Measurements from ENCODE around the gene PPP2R3A.
"Not testable (repeated sequence)": the region's sequence is repeated elsewhere in the genome, so short reads cannot be mapped to it uniquely, and the experiment has no call there.

Gene PPP2R3A

DNA sequence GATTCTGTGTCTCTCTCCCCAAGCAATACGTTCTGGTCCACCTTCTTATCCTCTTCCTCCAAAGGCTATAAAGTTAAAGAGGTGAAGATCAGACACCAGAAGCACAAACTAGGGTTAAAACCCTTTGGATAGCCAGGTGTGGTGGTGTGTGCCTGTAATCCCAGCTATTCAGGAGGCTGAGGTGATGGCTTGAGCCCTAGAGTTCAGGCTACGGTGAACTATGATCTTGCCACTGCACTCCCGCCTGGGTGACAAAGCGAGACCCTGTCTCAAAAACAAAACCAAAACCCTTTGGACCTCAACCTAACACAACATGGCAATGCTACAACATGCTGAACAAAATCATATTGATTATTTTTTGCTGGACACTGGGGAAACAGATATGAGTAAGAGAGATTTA is 187.4 kb downstream of the PPP2R3A start:
- TF ChIP-seq, protein P1, sequence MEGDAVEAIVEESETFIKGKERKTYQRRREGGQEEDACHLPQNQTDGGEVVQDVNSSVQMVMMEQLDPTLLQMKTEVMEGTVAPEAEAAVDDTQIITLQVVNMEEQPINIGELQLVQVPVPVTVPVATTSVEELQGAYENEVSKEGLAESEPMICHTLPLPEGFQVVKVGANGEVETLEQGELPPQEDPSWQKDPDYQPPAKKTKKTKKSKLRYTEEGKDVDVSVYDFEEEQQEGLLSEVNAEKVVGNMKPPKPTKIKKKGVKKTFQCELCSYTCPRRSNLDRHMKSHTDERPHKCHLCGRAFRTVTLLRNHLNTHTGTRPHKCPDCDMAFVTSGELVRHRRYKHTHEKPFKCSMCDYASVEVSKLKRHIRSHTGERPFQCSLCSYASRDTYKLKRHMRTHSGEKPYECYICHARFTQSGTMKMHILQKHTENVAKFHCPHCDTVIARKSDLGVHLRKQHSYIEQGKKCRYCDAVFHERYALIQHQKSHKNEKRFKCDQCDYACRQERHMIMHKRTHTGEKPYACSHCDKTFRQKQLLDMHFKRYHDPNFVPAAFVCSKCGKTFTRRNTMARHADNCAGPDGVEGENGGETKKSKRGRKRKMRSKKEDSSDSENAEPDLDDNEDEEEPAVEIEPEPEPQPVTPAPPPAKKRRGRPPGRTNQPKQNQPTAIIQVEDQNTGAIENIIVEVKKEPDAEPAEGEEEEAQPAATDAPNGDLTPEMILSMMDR (IDR thresholded peaks at IDR 0.05; ENCODE audit: borderline replicate concordance, insufficient read depth, low read depth, low read length): no peak
- no peak overlapping the region for H3K4me3 ChIP-seq (ENCODE audit: low read depth, low read length)

DNA sequence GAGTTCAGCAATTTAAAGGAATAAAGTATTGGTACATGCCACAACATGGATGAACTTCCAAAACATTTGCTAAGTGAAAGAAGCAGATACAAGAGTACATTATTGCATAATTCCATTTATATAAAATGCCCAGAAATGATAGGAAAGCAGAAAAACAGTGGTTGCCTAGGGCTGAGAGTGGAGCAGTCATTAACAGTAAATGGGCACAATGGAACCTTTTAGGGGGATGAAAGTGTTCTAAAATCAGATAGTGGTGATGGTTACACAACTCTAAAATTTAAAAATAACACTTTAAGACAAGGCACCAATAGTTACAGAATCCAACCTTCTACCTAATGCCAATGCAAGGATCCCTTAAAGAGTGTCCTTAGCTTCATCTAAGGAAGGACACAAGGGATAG is 196.0 kb downstream of the PPP2R3A start:
- H3K4me3 ChIP-seq (ENCODE audit: low read depth, low read length): no peak overlapping the region
- TF ChIP-seq, protein P1 (IDR thresholded peaks at IDR 0.05; ENCODE audit: borderline replicate concordance, insufficient read depth, low read depth, low read length): no peak

- TF ChIP-seq, protein P1 (IDR thresholded peaks at IDR 0.05; ENCODE audit: borderline replicate concordance, insufficient read depth, low read depth, low read length): no peak
- no peak overlapping the region for H3K4me3 ChIP-seq (ENCODE audit: low read depth, low read length)
Observed at GRCh38 chr3:136162322-136162721, 196.8 kb downstream of the PPP2R3A start.

- not testable (repeated sequence) for H3K4me3 ChIP-seq (ENCODE audit: low read depth, low read length)
Observed at GRCh38 chr3:136163607-136164006, 198.1 kb downstream of the PPP2R3A start.

- no peak overlapping the region for H3K4me3 ChIP-seq (ENCODE audit: low read depth, low read length)
- TF ChIP-seq, protein P1 (IDR thresholded peaks at IDR 0.05; ENCODE audit: borderline replicate concordance, insufficient read depth, low read depth, low read length): no peak
Observed at GRCh38 chr3:136166507-136166906, 201.0 kb downstream of the PPP2R3A start.

DNA sequence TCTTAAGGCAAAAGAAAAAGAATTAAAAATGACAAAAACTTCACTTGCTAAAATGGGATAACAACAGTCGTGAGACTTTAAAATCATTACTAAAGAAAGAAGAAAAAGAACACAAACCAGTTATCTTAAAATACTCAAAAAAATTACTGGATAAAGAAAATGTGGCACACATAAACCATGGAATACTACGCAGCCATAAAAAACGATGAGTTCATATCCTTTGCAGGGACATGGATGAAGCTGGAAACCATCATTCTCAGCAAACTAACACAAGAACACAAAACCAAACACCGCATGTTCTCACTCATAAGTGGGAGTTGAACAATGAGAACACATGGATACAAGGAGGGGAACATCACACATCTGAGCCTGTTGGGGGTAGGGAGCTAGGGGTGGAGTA is 202.7 kb downstream of the PPP2R3A start:
- H3K4me3 ChIP-seq (ENCODE audit: low read depth, low read length): not testable (repeated sequence)

DNA sequence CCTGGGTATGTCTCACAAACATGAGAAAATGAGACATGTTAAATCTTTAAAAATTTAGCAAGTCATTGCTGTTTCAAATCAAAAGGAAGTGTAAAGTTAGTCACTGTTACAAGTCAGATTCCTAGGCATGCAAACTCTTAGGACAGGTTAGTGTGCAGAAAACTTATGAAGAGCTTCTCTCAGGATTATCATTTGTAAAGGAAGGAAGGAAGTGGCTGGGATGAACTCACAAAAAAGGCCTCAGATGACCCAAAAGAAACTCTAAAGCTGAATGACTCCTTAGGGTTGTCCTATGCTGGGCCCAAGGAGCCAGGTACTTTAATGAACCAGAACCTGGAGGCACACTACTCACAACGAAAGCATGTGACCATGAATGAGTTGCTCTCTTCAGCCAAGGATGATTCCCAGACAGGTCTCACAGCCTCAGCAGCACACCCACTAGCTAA is 205.6 kb downstream of the PPP2R3A start:
- TF ChIP-seq, protein P1 (IDR thresholded peaks at IDR 0.05; ENCODE audit: borderline replicate concordance, insufficient read depth, low read depth, low read length): no peak
- H3K4me3 ChIP-seq (ENCODE audit: low read depth, low read length): no peak overlapping the region

DNA sequence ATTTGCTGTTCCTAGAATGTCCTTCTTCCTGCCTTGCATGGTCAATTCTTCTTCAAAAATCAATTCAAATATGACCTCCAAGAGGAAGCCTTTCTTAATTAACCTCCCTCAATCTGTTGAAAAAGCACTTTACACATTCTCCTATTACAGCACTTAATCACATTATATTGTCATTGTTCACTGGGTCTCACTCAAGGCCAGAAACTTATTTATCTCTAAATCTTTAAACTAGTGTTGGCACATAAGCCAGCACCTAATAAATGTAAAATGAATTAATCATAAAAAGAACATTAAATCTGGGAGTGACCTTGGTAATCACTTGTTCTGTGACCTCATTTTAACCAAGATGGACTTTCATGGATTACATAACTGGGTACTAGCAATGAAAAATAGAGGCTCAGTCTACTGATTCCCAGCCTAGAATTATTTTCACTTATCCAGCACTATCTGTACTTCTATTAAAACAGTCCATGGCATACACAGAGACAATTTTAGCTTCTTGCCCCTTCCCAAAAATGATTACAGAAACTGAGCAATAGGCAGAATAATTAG is 208.5 kb downstream of the PPP2R3A start:
- TF ChIP-seq, protein P1 (IDR thresholded peaks at IDR 0.05; ENCODE audit: borderline replicate concordance, insufficient read depth, low read depth, low read length): no peak
- no peak overlapping the region for H3K4me3 ChIP-seq (ENCODE audit: low read depth, low read length)
